ENCODE results near the gene ELAVL2. TPM values are rescaled to one million over a fixed set of nuclear protein-coding genes. Genes with fewer than 3 reads are reported as not detected.

The ELAVL2 gene
- total and polyA plus RNA-seq, 2 of the 4 experiments (the other 2 are of a cell fraction) = 0.36 TPM; not detected in 1

- Histone ChIP-seq H4K5ac (ENCODE audit: low read depth, low read length) (no peak overlapping the region), H2BK20ac (ENCODE audit: low read depth, low read length) (no peak overlapping the region), H3K23ac (ENCODE audit: low read depth, low read length) (no peak overlapping the region), H3K9me3 (ENCODE audit: control insufficient read depth, insufficient read depth, low read length) (peaks cover 3% of the 10 kb centered on the region), H4K20me1 (ENCODE audit: insufficient read depth, low read length) (no peaks in the 10 kb centered on the region), H3K27me3 (ENCODE audit: control insufficient read depth, insufficient read depth, low read length) (no peaks in the 10 kb centered on the region), H3K9ac (ENCODE audit: low read depth, low read length) (no peak overlapping the region), H3K36me3 (ENCODE audit: control insufficient read depth, insufficient read depth, low read length) (no peaks in the 10 kb centered on the region), H4K8ac (ENCODE audit: low read depth in 2 of 2, low read length in 2 of 2) (no peak overlapping the region), H3K18ac (ENCODE audit: low read depth, low read length) (no peak overlapping the region), H3K14ac (replicated peaks; ENCODE audit: low read depth, low read length) (no peak overlapping the region), H2BK15ac (ENCODE audit: low read depth, low read length) (no peak overlapping the region), H3K4ac (ENCODE audit: low read depth, low read length) (no peak overlapping the region), H2AFZ (replicated peaks; ENCODE audit: low read length, poor library complexity) (no peak overlapping the region), H2AK9ac (replicated peaks; ENCODE audit: low read depth, low read length, poor library complexity) (no peak overlapping the region), H3K79me1 (ENCODE audit: low read depth in 1 of 2, low read length in 2 of 2) (no peaks in the 10 kb centered on the region), H3K56ac (ENCODE audit: extremely low read depth, insufficient read depth, low read length) (no peak overlapping the region), H3K9me1 (ENCODE audit: insufficient read depth, low read length) (no peaks in the 10 kb centered on the region), H2BK5ac (ENCODE audit: low read depth, low read length, poor library complexity, severe bottlenecking) (no peak overlapping the region), H2BK120ac (ENCODE audit: low read depth, low read length) (no peak overlapping the region), H3K27ac (ENCODE audit: insufficient read depth, low read length) (no peak overlapping the region), H3K4me3 (ENCODE audit: insufficient read depth, low read depth, low read length) (no peak overlapping the region), H3K4me1 (ENCODE audit: control insufficient read depth, insufficient read depth, low read length) (no peaks in the 10 kb centered on the region), H4K91ac (ENCODE audit: insufficient read depth, low read depth, low read length) (no peak overlapping the region), H3K4me2 (ENCODE audit: low read depth, low read length) (no peak overlapping the region), H2AK5ac (ENCODE audit: low read depth, low read length) (no peak overlapping the region)
- no TSS peak for BruUV-seq (replicated peaks)
- ChIA-PET POLR2A (ENCODE audit: unreplicated experiment) (no interaction called here), CTCF (no interaction called here)
- WGBS, 2 experiments (ENCODE audit: extremely low coverage in 2 of 2, insufficient read length in 1 of 2) = no CpG with 5 or more reads among the region's 3 CpGs
- in situ Hi-C loops (cut with MboI; ENCODE audit: low sequenced_read_pairs) (no loop called here), dilution Hi-C loops (cut with HindIII; ENCODE audit: low sequenced_read_pairs, unreplicated experiment) (no loop called here), intact Hi-C loops (cut with micrococcal nuclease) (no loop called here)
- no peak for ATAC-seq (ENCODE audit: low read depth)
- TF ChIP-seq RAD21 (IDR thresholded peaks at IDR 0.05; ENCODE audit: low read length) (no peak), CEBPB (IDR thresholded peaks at IDR 0.05; ENCODE audit: low read depth, low read length) (no peak)
- TF ChIP-seq, protein P1, sequence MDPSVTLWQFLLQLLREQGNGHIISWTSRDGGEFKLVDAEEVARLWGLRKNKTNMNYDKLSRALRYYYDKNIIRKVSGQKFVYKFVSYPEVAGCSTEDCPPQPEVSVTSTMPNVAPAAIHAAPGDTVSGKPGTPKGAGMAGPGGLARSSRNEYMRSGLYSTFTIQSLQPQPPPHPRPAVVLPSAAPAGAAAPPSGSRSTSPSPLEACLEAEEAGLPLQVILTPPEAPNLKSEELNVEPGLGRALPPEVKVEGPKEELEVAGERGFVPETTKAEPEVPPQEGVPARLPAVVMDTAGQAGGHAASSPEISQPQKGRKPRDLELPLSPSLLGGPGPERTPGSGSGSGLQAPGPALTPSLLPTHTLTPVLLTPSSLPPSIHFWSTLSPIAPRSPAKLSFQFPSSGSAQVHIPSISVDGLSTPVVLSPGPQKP (IDR thresholded peaks at IDR 0.05; ENCODE audit: borderline replicate concordance, low read depth, low read length) = no peak
- TF ChIP-seq, protein P2, sequence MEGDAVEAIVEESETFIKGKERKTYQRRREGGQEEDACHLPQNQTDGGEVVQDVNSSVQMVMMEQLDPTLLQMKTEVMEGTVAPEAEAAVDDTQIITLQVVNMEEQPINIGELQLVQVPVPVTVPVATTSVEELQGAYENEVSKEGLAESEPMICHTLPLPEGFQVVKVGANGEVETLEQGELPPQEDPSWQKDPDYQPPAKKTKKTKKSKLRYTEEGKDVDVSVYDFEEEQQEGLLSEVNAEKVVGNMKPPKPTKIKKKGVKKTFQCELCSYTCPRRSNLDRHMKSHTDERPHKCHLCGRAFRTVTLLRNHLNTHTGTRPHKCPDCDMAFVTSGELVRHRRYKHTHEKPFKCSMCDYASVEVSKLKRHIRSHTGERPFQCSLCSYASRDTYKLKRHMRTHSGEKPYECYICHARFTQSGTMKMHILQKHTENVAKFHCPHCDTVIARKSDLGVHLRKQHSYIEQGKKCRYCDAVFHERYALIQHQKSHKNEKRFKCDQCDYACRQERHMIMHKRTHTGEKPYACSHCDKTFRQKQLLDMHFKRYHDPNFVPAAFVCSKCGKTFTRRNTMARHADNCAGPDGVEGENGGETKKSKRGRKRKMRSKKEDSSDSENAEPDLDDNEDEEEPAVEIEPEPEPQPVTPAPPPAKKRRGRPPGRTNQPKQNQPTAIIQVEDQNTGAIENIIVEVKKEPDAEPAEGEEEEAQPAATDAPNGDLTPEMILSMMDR (conservative IDR thresholded peaks at IDR 0.05; ENCODE audit: low read depth, low read length) = no peak
- no peak for DNase-seq
Measured at GRCh38 chr9:23707249-23707648, 118.8 kb downstream of the ELAVL2 start.
